ENCODE measurements around the gene SRCAP. TPM values are rescaled to one million over a fixed set of nuclear protein-coding genes. Genes with fewer than 3 reads are reported as not detected.

SRCAP gene
- total and polyA plus RNA-seq, 2 of the 8 experiments (the other 6 are each of a cell fraction or from before 2014, with no cell fraction given): 5.5 to 54.3 TPM

- TF ChIP-seq CTCF (IDR thresholded peaks at IDR 0.05; ENCODE audit: control extremely low read depth in 1 of 3, insufficient read depth in 1 of 3, low read depth in 1 of 3, low read length in 3 of 3) (no peak), POLR2A (IDR thresholded peaks at IDR 0.05; ENCODE audit: control extremely low read depth in 1 of 2, low read depth in 2 of 2, low read length in 2 of 2) (no peak), NRF1 (IDR thresholded peaks at IDR 0.05; ENCODE audit: low read depth, low read length) (no peak), RAD21 (IDR thresholded peaks at IDR 0.05 in 1 of 2, conservative IDR thresholded peaks at IDR 0.05 in 1 of 2; ENCODE audit: low read depth in 2 of 2, low read length in 2 of 2) (no peak), YY1 (IDR thresholded peaks at IDR 0.05; ENCODE audit: low read depth, low read length) (no peak), CHD1 (IDR thresholded peaks at IDR 0.05; ENCODE audit: low read depth, low read length) (no peak), TAF7 (optimal IDR thresholded peaks at IDR 0.05; ENCODE audit: borderline replicate concordance, low read depth, low read length) (no peak), JUND (IDR thresholded peaks at IDR 0.05; ENCODE audit: low read length) (no peak)
These were observed 42.5 kb downstream of the SRCAP start (continued) for GRCh38 chr16:30741461-30741914.

All from H1 (cell line).